MCF 10A (cell line): ENCODE data around the gene DYNC2LI1. TPM values are rescaled to one million over a fixed set of nuclear protein-coding genes. Genes with fewer than 3 reads are reported as not detected.

Experiments used
- BruUV-seq: library from RNA; stranded (reverse); fragments of 400-500 nt; replicated peaks from 2 replicates; lab custom pipeline; 2021; lab: Mats Ljungman, UMichigan
- CTCF ChIA-PET: fragments of 300-600 bp; sonication (Branson Sonifier 250); formaldehyde crosslinking; extraction: SDS; loops from one replicate; lab custom pipeline; 2021; ENCODE audit warnings: antibody characterized with exemption, inconsistent platforms; lab: Yijun Ruan, JAX
- POLR2A ChIA-PET: fragments of 300-600, 350-650 bp; sonication (Branson Sonifier 250); formaldehyde crosslinking; extraction: SDS; loops from one replicate; lab custom pipeline; 2020; ENCODE audit warnings: antibody characterized with exemption, inconsistent platforms; lab: Yijun Ruan, JAX
- DNase-seq: peaks from one replicate; pipeline ENCODE4 v3.0.0-alpha.2; 2018; ENCODE audit not compliant: unreplicated experiment
- H3K27ac Mint-ChIP-seq: one replicate; pipeline ENCODE4 v1.8.0; 2022; ENCODE audit warnings: mild to moderate bottlenecking, low read depth, mixed read lengths; ENCODE audit not compliant: unreplicated experiment
- H3K27me3 Mint-ChIP-seq: one replicate; pipeline ENCODE4 v1.8.0; 2022; ENCODE audit warnings: mixed read lengths; ENCODE audit not compliant: insufficient read depth, unreplicated experiment
- H3K36me3 Mint-ChIP-seq: one replicate; pipeline ENCODE4 v1.8.0; 2022; ENCODE audit warnings: mild to moderate bottlenecking, moderate library complexity, mixed read lengths; ENCODE audit not compliant: insufficient read depth, unreplicated experiment
- H3K4me1 Mint-ChIP-seq: one replicate; pipeline ENCODE4 v1.8.0; 2022; ENCODE audit warnings: mixed read lengths; ENCODE audit not compliant: insufficient read depth, unreplicated experiment
- H3K4me3 Mint-ChIP-seq: one replicate; pipeline ENCODE4 v1.8.0; 2022; ENCODE audit warnings: mild to moderate bottlenecking, moderate library complexity, mixed read lengths; ENCODE audit not compliant: unreplicated experiment
- H3K9me3 Mint-ChIP-seq: one replicate; pipeline ENCODE4 v1.8.0; 2022; ENCODE audit warnings: mixed read lengths; ENCODE audit not compliant: unreplicated experiment
- intact Hi-C: fragments of 100-400 bp; cut with micrococcal nuclease; formaldehyde crosslinking; loops from 2 replicates; pipeline ENCODE4 v1.14.1; 2022
- total RNA-seq: library from RNA; stranded (reverse); gene quantifications from 2 replicates; pipeline ENCODE4 v1.2.3, GENCODE V29; 2022
- TF ChIP-seq, protein P1 (sequence below): fragments of 200-600 bp; IDR thresholded peaks from one replicate; pipeline ENCODE4 v1.8.0; 2022; ENCODE audit warnings: antibody characterized with exemption, mild to moderate bottlenecking; ENCODE audit not compliant: unreplicated experiment

DYNC2LI1 gene
- total RNA-seq, 1 experiment from 2014 or later: 13.0 TPM

DNA sequence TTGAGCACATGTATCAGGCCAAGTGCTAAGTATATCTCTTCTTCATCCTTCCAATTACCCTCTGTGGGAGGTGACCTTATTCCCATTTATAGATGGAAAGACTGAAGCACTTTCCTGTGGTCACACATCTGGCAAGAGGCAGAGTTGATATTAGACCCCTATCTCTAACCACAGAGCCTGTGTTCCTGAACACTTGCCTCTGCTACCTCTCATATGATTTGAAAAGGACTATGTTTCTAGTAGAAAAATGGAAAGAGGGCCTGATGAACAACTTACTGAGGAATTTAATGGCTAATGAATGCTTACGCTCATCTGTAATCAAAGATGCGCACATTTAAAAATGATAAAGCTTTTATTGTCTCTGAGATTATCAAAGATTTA is 46.2 kb upstream of the DYNC2LI1 start:
- ChIA-PET POLR2A (no interaction called here), CTCF (no interaction called here)
- BruUV-seq: no TSS peak
- TF ChIP-seq, protein P1, sequence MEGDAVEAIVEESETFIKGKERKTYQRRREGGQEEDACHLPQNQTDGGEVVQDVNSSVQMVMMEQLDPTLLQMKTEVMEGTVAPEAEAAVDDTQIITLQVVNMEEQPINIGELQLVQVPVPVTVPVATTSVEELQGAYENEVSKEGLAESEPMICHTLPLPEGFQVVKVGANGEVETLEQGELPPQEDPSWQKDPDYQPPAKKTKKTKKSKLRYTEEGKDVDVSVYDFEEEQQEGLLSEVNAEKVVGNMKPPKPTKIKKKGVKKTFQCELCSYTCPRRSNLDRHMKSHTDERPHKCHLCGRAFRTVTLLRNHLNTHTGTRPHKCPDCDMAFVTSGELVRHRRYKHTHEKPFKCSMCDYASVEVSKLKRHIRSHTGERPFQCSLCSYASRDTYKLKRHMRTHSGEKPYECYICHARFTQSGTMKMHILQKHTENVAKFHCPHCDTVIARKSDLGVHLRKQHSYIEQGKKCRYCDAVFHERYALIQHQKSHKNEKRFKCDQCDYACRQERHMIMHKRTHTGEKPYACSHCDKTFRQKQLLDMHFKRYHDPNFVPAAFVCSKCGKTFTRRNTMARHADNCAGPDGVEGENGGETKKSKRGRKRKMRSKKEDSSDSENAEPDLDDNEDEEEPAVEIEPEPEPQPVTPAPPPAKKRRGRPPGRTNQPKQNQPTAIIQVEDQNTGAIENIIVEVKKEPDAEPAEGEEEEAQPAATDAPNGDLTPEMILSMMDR: no peak
- Mint-ChIP-seq H3K9me3 (no peaks in the 10 kb centered on the region), H3K27ac (no peak overlapping the region), H3K4me3 (no peak overlapping the region), H3K27me3 (no peaks in the 10 kb centered on the region), H3K4me1 (no peaks in the 10 kb centered on the region), H3K36me3 (no peaks in the 10 kb centered on the region)
- intact Hi-C loops: no loop called here
- DNase-seq: no peak

DNA sequence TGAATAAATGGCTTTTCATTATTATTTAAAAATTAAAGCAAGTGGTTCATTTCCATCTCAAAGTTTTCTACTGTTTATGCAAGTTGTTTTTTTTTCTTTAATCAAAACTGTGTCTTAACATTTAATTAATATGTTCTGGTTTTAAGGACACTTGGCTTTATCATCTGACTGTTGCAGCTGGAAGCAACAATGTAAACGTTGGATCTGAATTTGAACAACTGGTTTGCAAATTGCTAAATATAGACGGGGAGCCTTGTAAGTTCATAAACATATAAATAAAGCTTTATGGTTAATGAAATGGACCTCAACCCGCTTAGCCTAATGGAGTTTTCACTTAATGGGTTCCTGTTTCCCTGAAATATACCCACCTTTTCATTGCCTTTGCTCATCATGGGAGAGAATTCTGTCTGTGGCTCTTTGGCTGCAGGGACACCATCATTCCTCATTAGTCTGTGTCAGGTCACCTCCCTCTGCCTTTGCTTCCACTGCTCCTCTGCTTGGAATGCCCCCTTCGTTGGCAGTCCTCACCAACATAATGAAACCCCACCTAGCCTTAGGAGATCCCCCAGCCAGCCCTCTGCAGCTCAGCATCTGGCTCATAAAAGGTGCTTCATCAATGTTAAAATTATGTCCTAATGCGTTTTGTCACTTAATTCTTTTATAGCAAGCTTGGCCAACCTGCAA is 44.2 kb upstream of the DYNC2LI1 start:
- intact Hi-C loops: no loop called here
- H3K27ac Mint-ChIP-seq: no peak overlapping the region

GRCh38 chr2:43731211-43731610 is 42.6 kb upstream of the DYNC2LI1 start:
- H3K27me3 Mint-ChIP-seq: no peaks in the 10 kb centered on the region
- ChIA-PET CTCF (no interaction called here), POLR2A (no interaction called here)
- H3K27ac Mint-ChIP-seq: no peak overlapping the region
- H3K4me1 Mint-ChIP-seq: no peaks in the 10 kb centered on the region
- intact Hi-C loops: no loop called here
- DNase-seq: no peak
- TF ChIP-seq, protein P1: no peak
- H3K9me3 Mint-ChIP-seq: no peaks in the 10 kb centered on the region
- BruUV-seq: no TSS peak
- no peak overlapping the region for H3K4me3 Mint-ChIP-seq
- no peaks in the 10 kb centered on the region for H3K36me3 Mint-ChIP-seq

More for the DNA sequence above, 44.2 kb upstream of the DYNC2LI1 start:
- no peaks in the 10 kb centered on the region for H3K27me3 Mint-ChIP-seq
- TF ChIP-seq, protein P1: no peak
- no peak for DNase-seq
- no peaks in the 10 kb centered on the region for H3K9me3 Mint-ChIP-seq
- no peaks in the 10 kb centered on the region for H3K4me1 Mint-ChIP-seq
- H3K36me3 Mint-ChIP-seq: no peaks in the 10 kb centered on the region
- no TSS peak for BruUV-seq
- POLR2A ChIA-PET: interaction anchor here (0.9 kb wide), 1 partner anchor 88 kb away, joined by 3 read pairs; no protein-coding TSS in a partner anchor
- CTCF ChIA-PET: no interaction called here
- H3K4me3 Mint-ChIP-seq: no peak overlapping the region

DNA sequence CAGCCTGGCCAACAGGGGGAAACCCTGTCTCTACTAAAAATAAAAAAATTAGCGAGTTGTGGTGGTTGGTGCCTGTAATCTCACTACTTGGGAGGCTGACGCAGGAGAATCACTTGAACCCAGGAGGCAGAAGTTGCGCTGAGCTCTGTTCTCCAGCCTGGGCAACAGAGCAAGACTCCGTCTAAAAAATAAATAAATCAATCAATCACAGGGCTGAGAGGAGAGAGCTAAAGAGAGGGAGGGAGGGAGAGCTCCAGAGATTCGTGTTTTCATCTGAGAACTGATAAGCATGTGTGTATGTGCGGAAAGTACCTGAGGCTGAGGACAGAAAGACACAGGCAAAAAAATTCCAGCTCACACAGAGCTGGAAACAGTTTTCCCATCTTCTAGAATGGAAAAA is 37.2 kb upstream of the DYNC2LI1 start:
- TF ChIP-seq, protein P1: no peak
- Mint-ChIP-seq H3K9me3 (no peaks in the 10 kb centered on the region), H3K4me3 (no peak overlapping the region), H3K4me1 (peaks cover 11% of the 10 kb centered on the region), H3K27me3 (no peaks in the 10 kb centered on the region), H3K36me3 (no peaks in the 10 kb centered on the region), H3K27ac (no peak overlapping the region)
- ChIA-PET POLR2A (no interaction called here), CTCF (interaction anchor here (0.6 to 1.2 kb wide), 3 partner anchors 21 to 23 kb away, joined by 3 to 4 read pairs (median 4); no protein-coding TSS in a partner anchor)
- intact Hi-C loops: no loop called here
- DNase-seq: no peak
- no TSS peak for BruUV-seq
